HG02852 (cell line): ENCODE measurements around the gene FUCA1.
A peak's percentile ranks its signal among the peaks of the same experiment; 100 is the strongest.
"Not testable (repeated sequence)": the region's sequence is repeated elsewhere in the genome, so short reads cannot be mapped to it uniquely, and the experiment has no call there.

Experiments
- ATAC-seq: cut with Tn5 transposase; IDR thresholded peaks from one replicate; pipeline ENCODE4 v1.9.1; 2021; ENCODE audit warnings: mild to moderate bottlenecking, moderate library complexity; ENCODE audit not compliant: unreplicated experiment

The FUCA1 gene

GRCh38 chr1:23803674-23804073 is 64.4 kb downstream of the FUCA1 start:
- no peak for ATAC-seq

GRCh38 chr1:23802809-23803342 is 65.2 kb downstream of the FUCA1 start:
- ATAC-seq = not testable (repeated sequence)

- no peak for ATAC-seq
These were observed 66.2 kb downstream of the FUCA1 start for GRCh38 chr1:23801876-23802275.

GRCh38 chr1:23801338-23801748 is 66.7 kb downstream of the FUCA1 start:
- ATAC-seq = no peak

DNA sequence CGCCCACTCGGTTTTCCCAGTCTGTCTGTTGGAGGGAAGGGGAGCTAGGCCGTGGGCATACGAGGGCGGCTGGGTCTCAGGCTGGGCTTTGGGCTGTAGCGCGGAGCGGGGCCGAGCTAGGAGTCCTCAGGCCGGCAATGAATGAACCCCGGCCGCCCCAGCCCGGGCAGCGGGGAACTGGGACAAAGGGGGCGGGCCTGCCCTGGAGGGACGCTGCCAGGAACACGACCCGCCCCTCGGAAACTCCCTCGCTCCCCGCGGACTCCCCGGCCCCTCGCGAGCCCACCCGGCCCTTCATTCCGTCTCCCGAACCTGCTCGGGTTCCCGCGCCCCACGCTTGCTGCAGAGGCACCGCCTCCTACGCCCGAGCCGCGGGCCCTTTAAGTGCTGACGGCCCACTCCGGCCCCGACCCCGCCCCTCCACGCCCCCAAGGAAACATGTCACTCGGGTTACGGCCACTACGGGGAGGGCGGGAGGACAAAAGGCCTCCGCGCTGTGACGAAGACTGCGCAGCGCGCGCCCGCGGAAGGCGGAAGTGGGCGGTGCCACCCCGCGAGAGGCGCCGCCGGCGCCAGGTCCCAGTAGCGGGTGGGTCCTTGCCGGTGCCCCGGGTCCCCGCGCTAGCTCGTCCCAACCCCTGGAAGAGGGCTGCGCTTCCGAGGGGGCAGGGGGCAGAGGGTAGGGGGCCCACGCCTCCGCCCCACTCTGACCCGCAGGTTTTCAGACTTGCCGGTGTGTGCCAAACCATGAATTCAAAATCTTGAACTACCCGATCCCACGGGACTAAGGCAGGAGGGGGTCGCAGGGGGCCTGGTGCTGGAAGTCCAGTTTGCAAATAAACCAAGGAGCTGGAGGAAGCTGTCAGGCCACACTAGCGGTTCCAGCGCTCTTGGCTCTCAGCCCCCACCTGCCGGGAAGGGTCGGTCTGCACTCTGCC is 67.4 kb downstream of the FUCA1 start, which contains the start of gene GALE:
TSS of gene GALE (minus strand) at position 355 of the 938 bp plus-strand sequence. CDS start 1,747 bp downstream, outside the sequence.
- ATAC-seq = peak; percentile 86

DNA sequence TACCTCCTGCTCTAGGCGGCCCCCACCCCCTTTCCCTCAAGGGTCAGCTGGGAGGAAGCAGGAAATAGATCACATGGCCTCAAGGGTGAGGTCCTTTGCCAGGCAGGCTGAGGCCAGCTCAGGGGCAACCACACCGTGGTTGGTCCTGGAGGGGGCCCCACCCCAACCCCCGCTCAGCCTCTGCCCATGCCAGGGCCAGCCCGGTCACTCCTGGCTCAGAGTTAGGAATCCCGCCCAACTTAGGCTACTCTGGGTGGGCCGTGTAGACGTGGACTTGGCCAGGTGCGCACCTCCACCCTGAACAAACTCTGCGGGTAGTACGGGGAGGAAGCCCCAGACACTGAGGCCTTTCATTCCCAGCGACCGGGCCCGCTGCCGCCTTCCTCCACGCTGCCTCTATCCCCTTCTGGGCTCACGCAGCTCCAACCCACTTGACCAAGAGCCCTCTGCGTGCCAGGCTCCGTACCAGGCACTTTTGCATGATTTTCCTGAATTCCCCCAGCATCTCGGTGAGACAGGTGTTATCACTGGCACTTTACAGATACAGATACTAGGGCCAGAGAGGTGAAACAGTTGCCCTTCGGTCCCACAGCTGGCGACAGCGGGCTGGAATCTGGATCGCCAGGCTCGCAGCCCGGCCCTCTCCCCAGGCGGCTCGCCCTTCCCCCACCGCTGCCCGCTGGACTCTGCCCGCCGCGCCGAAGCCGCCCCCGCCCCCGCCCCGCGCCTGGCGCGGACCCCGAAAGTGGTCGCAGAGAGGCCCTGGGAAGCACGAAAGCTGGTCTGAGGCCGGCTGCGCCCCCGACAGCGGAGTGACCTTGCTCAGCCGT is 68.3 kb downstream of the FUCA1 start:
- peak; percentile 5 for ATAC-seq

- no peak for ATAC-seq
These were observed 68.9 kb downstream of the FUCA1 start for GRCh38 chr1:23799255-23799569.

DNA sequence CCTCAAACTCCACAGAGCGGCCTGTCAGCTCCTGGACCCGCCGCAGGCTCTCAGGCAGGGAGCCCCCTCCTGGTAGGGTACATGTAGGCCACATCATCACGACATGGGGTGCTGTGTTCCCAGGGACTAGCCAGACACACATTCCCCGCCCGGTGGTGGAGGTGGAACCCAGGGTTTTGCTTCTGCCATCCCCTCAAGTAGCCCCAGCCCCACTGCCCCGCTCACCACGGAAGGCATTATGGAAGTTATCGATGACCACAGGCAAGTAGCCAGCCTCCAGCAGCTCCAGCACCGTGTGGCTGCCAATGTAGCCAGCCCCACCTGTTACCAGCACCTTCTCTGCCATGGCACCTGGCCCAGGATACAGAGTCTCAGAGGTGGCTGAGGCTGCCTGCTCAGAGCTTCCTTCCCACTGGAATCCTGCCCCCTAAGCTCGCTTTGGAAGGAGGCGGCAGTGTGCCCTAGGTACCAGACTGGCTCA is 69.4 kb downstream of the FUCA1 start:
- no peak for ATAC-seq

DNA sequence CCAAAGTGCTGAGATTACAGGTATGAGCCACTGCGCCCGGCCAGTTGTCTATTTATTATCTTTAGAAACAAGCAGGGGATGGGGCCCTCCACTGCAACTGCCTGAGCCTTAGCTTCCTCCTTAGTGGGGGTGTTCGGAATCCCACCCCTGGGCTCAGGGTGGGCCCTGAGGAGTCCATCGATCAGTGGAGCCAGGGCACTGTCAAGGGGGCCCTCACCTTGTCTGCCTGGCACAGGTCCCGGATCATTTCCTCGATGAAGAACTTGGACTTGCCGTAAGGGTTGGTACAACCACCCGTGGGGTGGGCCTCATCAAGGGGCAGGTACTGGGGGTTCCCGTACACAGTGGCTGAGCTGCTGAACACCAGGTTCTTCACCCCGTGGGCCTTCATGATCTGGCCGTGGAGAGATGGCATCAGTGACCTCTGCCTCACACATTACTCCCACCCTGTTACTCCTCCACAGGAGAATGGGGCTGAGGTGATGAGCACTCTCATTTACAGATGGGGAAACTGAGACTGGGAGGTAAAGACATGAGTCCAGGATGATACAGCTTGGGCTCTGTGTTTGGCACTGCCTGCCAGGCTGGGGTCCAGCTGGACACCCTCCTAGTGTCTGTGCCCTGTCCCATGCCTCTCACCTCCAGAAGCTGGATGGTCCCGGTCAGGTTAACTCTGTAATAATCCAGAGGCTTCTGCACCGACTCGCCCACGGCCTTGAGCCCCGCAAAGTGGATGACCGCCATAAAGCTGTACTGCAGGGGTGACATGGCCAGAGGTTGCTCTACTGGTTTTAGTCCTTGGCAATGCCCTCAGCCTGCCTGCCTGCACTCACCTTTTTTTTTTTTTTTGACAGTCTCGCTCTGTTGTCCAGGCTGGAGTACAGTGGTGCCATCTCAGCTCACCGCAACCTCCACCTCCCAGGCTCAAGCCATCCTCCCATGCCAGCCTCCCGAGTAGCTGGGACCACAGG is 70.3 kb downstream of the FUCA1 start:
- ATAC-seq = no peak

GRCh38 chr1:23796466-23797271 is 71.4 kb downstream of the FUCA1 start:
- ATAC-seq = no peak

DNA sequence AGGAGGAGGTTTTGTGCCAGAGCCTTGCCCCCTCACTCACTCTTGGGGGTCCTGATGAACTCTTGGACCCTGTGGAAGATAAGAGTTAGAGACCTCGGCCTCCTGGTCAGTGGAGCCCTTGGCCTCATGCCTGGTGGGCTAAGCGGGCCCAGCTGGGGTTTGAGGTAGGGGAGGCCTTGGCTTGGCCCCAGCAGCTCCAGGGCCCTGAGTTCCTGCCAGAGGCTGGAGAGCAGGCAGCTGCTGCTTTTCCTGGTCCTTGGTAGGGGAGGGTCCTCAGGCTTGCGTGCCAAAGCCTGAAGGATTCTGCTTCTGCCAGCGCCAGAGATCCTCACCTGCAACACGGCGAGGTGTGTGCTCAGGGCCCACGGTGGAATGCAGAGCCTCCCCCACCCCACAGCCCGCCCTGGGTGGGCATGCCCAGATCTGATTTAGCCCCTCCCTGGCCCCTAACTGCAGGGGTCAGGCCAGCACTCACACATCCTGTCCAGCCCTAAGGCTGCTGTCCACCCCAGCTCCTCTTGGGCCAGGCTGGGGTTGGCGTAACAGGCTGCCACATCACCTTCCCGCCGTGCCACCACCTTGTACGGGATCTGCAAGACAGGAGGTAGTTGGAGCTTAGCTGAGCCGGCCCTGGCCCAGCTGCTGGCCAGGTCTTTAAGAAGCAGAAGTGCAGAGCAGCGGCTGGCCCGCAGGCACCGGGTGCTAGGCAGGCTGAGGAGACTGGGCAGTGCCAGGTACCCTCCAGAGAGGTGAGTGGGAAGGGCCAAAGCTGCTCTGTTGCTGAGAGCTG is 72.2 kb downstream of the FUCA1 start:
- ATAC-seq = no peak
